HG03103 (cell line): ENCODE results near the gene GMDS.

Experiments
- ATAC-seq: cut with Tn5 transposase; IDR thresholded peaks from one replicate; pipeline ENCODE4 v1.9.1; 2021; ENCODE audit warnings: low read depth; ENCODE audit not compliant: unreplicated experiment

GMDS gene

DNA sequence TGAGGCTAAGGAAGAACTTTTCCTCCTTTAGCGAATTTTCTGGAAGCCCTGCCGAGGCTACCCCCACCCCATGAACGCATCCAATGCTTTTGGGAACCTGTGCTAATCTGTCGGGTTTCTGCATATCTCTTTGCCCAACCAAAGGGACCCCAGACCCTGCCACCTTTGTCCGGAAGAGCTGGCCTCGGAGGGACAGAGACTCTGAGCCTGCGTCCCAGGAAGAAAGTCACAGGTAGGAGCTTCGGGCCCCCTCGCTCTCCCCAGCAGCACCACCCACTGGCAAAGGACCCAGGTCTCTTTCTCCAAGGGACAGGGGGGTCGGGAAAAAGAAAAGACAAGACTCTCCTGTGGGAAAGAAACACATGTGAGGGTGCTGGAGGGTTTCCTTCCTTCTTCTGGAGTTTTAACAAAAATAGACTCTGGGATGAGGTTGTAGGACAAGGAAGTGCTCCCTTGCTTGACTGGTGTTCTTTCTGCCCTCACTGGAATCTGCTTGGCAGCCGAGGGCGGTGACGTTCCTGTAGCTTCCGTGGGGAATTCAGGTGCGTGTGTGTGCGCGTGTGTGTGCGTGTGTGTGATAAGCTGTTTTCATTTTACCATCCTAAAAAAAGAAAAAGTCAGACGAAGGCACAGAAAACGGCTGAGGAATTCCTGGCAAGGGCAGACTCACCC is 652.0 kb downstream of the GMDS start:
- ATAC-seq = no peak

DNA sequence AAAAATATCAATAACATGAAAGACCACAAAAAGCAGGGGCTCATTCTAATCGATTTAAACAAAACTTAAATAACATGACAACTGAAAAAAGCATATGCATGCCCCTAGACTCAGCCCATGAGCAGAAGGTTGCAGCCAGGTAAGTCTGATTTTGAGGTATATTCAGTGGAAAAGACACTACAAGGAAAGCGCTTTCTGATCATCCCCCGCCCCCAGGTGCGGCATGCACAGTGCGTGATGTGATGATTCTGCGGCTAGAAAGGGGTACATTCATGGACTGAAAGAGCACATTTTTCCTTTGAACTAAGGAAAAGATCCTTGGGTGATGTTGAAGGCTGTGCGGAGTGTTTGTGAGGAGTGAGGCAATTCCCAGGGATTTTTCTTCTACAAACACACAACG is 652.6 kb downstream of the GMDS start:
- ATAC-seq = no peak

DNA sequence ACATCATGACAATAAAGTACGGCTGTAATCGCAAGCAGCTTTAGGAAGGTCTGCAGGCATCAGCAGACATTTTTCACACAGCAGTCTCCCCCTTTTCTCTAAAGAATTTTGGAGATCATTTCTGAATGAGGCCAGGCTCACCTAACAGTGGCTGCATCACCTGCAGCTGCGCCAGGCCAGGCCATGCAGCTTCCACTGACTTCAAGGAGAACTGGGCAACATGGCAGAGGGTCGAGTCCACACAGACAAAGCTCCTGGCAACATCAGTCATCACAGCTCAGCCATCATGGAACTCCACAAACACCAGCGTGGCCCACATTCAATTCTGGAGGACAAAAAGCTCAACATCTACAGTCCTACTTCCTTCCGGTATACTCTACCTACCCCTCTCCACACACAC is 653.5 kb downstream of the GMDS start:
- ATAC-seq = no peak

DNA sequence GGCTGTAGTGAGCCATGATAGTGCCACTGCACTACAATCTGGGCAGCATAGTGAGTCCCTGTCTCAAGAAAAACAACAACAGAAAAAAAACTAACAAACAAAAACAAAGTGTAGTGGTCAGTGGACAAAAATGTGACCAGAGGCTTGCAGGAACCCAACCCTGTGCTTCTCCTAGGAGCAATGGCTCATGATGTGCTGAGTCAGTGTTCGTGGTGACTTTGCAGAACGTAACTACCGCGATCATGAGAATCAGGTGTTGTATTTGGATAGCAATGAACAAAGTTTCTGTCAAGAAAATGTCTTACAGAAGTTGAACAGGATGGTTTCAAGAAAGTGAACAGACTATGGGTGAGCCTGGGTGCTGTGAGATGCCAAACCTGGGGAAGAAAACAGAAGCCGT is 654.2 kb downstream of the GMDS start:
- no peak for ATAC-seq

DNA sequence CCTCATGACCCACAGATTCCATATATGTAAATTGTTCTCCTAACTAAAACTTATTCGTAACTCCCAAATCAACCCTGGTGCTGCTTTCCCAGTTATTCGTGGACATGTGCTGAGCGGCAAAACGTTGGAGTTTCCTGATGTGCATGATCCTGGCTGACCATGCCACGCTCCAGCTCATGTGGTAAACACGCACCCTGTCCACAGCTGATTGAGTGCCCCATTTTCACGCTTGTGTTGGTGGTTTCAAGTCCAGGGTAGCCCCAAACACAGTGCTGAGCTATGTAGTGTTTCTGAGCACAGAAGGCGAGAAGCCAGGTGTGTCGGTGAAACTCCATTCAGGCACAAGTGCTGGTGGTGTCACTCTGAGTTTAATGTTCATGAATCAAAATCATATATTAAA is 654.8 kb downstream of the GMDS start:
- no peak for ATAC-seq

DNA sequence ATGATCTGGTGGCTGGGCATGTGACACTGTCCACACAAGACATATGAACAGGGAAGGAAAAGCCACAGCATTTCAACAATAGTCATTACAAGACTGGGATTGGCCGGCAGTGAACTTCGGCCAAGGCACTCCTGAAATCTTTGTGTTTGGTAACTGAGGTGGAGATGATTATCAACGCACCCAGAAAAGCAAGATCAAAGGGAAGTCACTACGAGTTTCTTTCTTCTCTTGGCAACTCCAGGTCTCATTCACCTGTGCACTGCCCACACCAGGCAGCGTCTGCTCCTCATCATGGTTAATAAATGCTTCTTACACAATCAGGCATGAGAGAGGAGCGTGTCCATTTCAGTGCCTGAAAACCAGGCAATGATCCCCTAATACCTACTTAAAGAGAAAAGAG is 656.2 kb downstream of the GMDS start:
- ATAC-seq = no peak

DNA sequence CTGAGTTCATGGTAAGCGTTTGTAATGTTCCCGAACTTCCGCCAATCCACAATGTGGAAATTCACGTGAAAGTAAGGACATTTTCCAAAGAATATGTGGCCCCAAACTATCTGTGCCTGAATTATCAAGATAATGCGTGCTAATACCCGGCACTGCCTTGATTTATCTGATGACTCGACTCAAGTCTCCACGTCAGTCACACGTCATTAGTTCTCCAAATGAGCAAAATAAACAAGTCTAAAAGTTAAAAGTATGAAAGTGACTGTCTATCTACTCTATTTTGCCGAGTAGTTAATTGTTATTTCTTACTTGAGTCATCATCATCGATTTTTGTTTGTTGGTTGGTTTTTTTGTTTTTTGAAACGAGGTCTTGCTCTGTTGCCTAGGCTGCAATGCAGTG is 657.4 kb downstream of the GMDS start:
- no peak for ATAC-seq

DNA sequence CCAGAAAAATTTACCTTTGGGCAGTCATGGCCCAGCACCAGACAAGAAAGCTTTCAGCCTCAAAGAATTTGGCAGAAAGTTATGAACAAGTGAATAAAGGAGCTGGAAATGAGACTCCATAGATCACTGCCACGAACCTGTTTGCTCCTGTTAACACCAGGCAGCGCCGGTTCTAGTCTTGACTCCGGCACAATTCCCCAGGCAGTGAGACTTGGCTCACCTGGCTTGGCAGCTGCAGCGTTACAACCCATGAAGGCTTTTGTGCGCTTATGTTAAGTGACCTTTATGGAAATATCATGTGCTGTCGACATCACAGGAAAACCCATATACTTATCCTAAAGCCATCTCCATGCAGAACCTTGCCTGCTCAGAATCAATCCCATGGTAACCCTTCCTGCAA is 657.9 kb downstream of the GMDS start:
- no peak for ATAC-seq

DNA sequence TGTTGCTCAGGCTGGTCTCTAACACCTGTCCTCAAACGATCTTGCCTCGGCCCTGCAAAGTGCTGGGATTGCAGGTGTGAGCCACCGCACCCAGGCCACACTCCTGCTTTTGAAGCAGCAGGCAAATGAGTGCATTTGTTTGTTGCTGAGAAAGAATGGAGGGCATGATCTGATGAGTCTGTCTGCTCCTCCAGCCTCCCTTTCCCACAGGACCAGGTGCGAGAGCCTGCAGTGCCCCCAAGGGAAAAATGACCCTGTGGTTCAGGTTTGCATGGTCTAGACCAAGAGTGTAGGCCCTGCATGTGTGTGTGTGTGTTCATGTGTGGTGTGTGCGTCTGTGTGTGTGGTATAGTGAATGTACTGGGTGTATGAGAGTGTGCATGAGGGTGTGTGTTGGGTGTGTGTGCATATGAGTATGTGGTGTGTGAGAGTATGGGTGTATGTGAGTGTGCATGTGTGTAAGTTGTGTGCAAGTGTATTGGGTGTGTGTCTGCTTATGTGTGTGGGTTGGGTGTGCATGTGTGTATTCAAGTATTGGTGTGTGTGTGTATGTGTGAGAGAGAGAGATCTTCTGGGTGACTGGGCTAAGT is 658.4 kb downstream of the GMDS start:
- no peak for ATAC-seq

DNA sequence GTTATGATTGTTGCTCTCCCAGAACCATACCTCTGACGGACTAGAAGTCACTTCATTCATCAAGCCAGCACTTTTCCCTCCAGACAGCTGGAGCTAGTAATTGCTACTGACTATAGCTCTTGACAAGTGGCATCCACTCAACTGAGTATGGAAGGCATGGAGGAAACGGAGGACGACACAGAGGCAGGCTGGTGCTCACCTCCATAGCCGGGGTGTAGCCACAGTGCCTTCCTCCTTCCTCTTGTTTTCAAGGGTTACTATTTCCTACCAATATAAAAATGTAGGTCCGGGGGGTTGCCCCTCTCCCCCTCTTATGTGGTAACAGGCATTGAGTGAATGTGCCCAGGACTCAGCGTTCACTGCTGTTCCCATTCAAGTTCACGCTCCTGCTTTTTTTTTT is 659.1 kb downstream of the GMDS start:
- no peak for ATAC-seq

DNA sequence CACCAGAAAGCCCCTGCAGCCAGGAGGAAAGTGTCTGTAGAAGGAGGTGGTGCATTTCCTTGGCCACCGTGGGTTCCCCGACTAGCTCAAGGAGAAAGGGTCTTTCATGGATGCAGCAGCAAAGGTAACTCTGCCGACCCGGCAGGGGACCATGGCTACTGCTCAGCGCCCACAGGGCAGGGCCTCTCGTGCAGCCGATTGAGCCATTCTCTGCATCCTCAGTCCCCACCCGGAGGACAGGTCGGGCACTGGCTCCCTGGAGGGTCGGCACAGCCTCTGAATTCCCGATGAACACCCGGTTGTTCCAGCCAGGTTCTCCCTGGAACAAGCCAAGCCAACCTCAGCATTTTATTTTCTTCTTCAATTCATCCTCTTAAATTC is 659.7 kb downstream of the GMDS start:
- ATAC-seq = no peak

DNA sequence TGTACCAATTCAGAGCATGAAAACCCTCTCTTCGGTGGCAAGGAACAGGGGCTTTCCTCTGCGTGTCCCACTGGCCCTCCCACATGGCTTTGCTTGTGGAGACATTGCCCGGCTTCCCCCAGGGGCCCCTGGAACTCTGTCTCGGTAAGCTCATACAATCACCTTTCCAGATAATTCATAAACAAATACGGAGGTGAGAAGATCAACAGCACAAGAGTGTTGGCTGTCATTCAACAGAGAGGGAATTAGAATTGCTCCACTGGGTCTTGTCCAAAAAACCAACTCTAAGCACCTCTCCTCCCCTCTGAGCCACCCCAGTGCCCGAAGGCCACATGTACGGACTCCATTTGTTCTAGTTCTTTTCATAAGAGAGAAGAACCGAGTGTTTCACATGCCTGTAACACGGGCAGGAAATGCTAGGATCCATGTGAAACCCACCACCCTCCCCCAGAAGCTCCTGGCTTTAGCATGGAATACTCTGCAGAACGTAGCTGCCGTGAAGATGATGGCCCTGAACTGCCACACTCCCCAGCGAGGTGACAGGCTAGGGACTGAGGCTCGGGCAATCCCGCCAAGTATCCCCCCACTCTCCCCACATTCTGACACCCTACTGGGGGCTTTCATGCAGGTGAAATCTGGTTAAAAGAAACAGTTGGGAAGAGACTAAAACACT is 660.3 kb downstream of the GMDS start:
- ATAC-seq = no peak

DNA sequence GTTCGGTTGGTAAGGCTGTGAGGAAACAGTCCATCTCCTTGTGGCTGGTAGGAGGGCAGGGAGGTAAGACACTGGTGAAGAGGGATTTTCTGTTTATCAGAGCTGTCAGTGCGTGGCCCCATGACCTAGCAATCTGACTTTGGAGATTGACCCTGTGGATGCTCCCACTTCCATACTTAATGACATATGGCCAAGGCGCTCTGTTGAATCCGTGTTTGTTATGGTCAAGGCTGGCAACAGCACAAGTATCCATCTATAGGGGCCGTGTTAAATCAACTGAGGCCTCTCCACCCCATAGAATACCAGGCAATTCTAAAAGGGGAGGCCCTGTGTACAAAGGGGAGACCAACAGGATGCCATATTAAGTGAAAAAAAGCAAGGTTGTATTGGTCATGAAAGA is 661.3 kb downstream of the GMDS start:
- ATAC-seq = no peak

DNA sequence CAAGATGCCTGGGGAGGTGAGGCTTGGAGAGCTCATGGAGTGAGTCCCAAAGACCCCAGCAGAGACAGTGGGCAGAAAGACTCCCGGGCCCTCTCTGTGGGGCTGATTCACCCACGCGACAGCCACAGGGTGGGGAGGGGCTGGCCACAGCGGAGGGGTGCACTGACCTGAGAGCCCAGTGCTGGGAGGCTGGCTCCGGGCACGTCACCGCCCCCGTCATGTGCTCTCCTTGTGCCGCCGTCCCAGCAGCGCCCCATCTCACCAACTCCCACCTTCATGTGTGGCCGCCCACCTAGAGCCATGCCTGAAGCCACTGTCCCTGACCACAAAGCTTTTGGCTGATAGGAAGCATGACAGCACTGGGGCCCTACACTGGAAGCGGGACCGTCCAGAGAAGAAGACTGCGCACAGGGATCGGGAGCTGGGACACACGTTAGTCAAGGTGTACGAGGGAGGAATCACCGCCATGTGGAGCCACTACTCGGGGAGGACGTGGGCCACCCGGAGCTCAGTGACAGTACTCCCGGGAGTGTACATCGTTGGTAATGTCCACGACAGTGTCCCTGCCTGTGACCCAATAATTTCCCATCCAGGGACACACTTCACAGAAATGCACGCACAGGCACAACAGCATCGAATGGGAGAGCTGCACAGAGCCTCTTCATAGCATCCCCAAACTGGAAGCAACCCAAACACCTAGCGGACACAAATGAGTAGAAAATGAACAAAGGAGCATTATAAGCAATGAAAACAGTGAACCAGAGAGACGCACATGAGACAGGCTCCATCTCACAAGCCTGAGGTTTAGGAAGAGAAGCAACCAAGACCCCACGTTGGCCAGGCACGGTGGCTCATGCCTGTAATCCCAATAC is 664.0 kb downstream of the GMDS start:
- ATAC-seq = no peak

DNA sequence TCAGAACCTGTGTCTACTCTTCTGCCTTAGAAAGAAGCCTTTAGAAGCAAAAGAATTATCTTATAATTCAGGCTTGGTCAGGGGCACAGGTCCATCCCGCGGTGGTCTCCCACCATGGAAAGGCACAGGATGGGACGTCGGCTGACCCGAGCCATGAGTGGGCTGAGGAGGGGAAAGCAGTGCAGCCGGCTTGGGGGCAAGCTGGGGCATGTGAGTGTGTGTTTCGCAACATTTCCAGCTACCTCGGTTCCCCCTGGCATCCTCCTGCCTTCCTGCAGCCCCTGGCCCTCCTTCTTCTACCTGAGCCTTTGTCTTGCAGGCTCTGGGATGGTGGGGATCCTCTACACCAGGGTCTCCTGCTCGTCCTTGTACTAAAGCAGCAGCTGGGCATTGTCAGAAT is 664.8 kb downstream of the GMDS start:
- ATAC-seq = no peak

DNA sequence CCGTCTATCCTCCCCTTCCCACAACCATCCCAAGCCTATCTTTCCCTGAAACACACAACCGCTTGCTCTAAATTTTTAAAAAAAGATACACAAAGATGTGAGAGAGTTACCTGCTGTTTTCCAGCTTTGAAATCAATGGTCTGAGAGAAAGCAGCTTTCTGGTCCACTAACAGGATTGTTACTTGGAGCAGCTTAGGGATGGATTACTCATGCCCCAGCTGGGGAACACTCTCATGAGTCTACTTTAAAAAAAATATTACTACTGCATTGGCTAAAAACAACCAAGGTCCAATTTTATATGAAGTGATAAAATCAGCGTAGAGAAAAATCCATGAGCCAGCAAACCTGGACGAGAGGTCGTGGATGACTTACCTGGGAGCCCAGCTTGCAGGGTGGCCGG is 665.3 kb downstream of the GMDS start:
- ATAC-seq = no peak

DNA sequence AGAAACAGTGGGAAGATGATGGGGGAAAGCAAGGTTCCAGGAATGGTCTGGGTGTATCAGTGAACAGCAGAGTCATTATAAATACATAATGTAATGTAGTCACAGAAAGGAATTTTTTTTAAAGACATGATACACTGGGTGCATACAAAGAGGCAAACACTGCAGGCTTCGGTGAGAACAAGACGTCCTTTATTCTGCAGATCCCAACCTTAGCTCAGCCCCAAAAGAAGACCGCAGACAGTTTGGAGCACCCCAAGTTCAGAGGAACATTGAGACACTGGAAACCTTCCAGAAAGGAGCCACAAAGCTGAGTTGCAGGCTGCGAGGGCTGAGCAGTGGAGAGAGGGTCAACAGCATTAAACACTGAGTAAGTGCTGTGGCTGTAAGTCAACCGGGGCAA is 666.3 kb downstream of the GMDS start:
- ATAC-seq = no peak

DNA sequence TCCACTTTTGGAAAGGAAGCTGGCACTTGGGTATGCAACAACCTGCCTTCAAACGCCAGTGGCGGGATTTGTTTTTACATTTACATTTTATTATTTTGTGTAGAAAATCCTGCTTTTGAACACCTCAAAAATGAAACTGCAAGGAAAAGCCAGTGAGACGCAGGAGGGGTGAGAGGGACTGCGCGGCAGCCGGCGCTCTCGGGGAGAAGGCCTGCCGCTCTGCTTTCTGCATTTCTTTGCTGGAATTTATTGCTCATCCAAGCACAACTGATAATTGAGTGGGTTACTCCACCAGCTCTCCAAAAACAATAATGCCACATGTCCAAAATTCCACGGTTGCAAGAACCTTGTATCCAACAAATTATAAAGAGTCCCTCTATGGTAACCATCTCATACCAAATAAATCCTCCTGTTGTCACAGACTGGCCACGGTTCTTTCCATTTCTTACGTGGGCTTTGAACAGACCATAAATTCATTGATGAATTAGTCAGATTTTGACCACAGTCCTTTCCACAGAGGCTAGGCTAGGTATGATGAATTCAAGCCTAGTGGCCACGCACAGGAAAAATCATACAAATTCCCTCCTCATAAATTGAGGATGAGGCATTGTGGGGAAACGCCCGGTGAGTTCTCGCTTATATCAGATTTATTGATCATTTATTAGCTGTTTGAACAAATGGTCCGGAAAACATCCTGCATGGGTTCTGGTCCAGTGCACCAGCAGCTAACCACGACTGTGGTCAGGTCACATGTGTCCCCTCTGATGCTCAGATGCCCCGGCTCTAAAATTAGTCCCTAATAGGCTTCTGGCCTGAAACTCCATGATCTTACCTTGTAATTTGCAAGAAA is 667.3 kb downstream of the GMDS start:
- ATAC-seq = no peak

DNA sequence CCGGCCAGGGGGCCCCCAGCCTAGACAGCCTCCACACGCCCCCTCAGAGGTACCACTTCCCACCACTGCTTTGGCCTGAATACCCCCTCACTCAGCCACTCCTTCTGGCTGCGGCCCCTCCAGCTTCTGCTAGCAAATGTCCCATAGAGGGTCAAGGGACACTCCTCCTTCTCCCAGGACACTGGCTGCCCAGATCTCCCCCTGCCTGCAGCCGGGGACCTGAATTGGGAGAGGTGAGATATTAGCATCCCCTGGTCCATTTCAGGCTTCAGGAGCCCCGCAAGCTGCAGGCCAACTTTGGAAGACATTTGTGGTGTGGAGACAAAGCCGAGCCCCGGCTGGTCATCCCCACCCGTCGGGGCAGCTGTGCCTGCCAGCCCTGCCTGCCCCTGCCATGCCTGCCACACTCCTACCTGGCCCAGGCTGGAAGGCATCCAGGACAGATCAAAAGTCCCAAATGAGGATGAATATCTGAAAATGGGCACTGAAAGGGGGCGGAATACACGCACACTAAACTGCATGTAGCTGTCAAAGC is 668.2 kb downstream of the GMDS start:
- no peak for ATAC-seq

DNA sequence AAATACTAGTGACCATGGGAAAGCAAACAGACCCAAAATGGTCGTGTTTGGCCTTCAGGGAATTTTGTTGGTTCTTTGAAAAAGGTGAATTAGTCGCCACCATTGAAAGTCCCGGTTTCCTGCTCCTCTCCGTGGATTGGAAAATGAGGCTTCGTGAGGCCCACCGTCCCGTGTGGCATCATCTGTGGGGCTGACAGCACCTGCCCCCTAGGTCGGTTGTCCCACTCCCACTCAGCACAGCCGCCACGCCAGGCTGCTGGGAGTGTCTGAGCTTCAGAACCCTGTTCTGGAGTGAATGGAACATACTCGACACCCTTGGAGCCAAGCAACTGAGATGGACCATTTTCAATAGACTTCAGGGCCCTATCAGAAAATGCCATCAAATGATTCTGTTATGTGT is 668.7 kb downstream of the GMDS start:
- no peak for ATAC-seq
